GM23338 (cell line): ENCODE measurements around the gene TMEM219. TPM values are rescaled to one million over a fixed set of nuclear protein-coding genes. Genes with fewer than 3 reads are reported as not detected.

Experiments used
- ATAC-seq: fragments of 200-7000 bp; cut with Tn5 transposase; 3 replicates; pipeline ENCODE4 v1.9.1; 2020
- DNase-seq: peaks from one replicate; pipeline ENCODE4 v3.0.0-alpha.2; 2015; ENCODE audit warnings: low spot score
- H2AFZ ChIP-seq: fragments of 200-600 bp; sonication (generic); 2 replicates; pipeline ENCODE4 v1.8.0; 2016; ENCODE audit warnings: antibody characterized with exemption, mild to moderate bottlenecking, moderate library complexity
- H3F3A ChIP-seq: fragments of 200-600 bp; sonication (generic); replicated peaks from 2 replicates; pipeline ENCODE4 v1.8.0; 2017; ENCODE audit warnings: antibody characterized with exemption, mixed run types, low read depth
- H3K27ac ChIP-seq: fragments of 200-600 bp; sonication (generic); 2 replicates; pipeline ENCODE4 v1.6.1; 2016; ENCODE audit warnings: low read depth
- H3K27me3 ChIP-seq: fragments of 200-600 bp; sonication (generic); 2 replicates; pipeline ENCODE4 v1.8.0; 2016; ENCODE audit warnings: mild to moderate bottlenecking, mixed run types, moderate library complexity; ENCODE audit not compliant: insufficient read depth
- H3K36me3 ChIP-seq: fragments of 200-600 bp; sonication (generic); 2 replicates; pipeline ENCODE4 v1.8.0; 2016; ENCODE audit warnings: mild to moderate bottlenecking; ENCODE audit not compliant: insufficient read depth
- H3K4me1 ChIP-seq: fragments of 200-600 bp; sonication (generic); 2 replicates; pipeline ENCODE4 v1.8.0; 2016; ENCODE audit warnings: mild to moderate bottlenecking, moderate library complexity; ENCODE audit not compliant: insufficient read depth
- H3K4me2 ChIP-seq: fragments of 200-600 bp; sonication (generic); 2 replicates; pipeline ENCODE4 v1.7.1; 2017; ENCODE audit warnings: mixed run types
- H3K4me3 ChIP-seq: fragments of 200-600 bp; sonication (generic); 2 replicates; pipeline ENCODE4 v1.6.1; 2016; ENCODE audit warnings: mixed run types
- H3K79me2 ChIP-seq: fragments of 200-600 bp; sonication (generic); replicated peaks from 2 replicates; pipeline ENCODE4 v1.8.0; 2017; ENCODE audit warnings: mild to moderate bottlenecking; ENCODE audit not compliant: insufficient read depth
- H3K9me2 ChIP-seq: fragments of 200-600 bp; sonication (generic); 2 replicates; pipeline ENCODE4 v1.8.0; 2017; ENCODE audit not compliant: insufficient read depth
- H4K20me1 ChIP-seq: fragments of 200-600 bp; sonication (generic); replicated peaks from 2 replicates; pipeline ENCODE4 v1.8.0; 2017; ENCODE audit warnings: mild to moderate bottlenecking; ENCODE audit not compliant: insufficient read depth
- H3K27ac Mint-ChIP-seq: 2 replicates; pipeline ENCODE4 v1.8.0; 2020; ENCODE audit warnings: inconsistent platforms, mild to moderate bottlenecking, moderate library complexity, mixed read lengths
- H3K27me3 Mint-ChIP-seq: 3 replicates; pipeline ENCODE4 v1.8.0; 2022; ENCODE audit warnings: low read depth, mild to moderate bottlenecking, moderate library complexity, mixed read lengths, inconsistent platforms; ENCODE audit not compliant: insufficient read depth, poor library complexity
- H3K36me3 Mint-ChIP-seq: 3 replicates; pipeline ENCODE4 v1.8.0; 2021; ENCODE audit warnings: low read depth, mild to moderate bottlenecking, inconsistent platforms, moderate library complexity, mixed read lengths
- H3K4me1 Mint-ChIP-seq: 3 replicates; pipeline ENCODE4 v1.8.0; 2020; ENCODE audit warnings: mild to moderate bottlenecking, inconsistent platforms, mixed read lengths
- H3K4me3 Mint-ChIP-seq: 3 replicates; pipeline ENCODE4 v1.8.0; 2021; ENCODE audit warnings: moderate library complexity, mild to moderate bottlenecking, inconsistent platforms, mixed read lengths
- H3K9me3 Mint-ChIP-seq: 3 replicates; pipeline ENCODE4 v1.8.0; 2020; ENCODE audit warnings: moderate library complexity, mild to moderate bottlenecking, inconsistent platforms, mixed read lengths
- CREB1 ChIP-seq: fragments of 250-450 bp; sonication (Bioruptor Pico); IDR thresholded peaks from 2 replicates; pipeline ENCODE4 v1.5.0; 2020; ENCODE audit warnings: low read depth, mild to moderate bottlenecking, moderate library complexity
- EZH2 ChIP-seq: fragments of 200-600 bp; sonication (generic); IDR thresholded peaks from one replicate; pipeline ENCODE4 v1.8.0; 2017; ENCODE audit warnings: antibody characterized with exemption, mild to moderate bottlenecking, low read depth; ENCODE audit not compliant: unreplicated experiment
- EZH2phosphoT487 ChIP-seq: fragments of 200-600 bp; sonication (generic); IDR thresholded peaks from one replicate; pipeline ENCODE4 v1.8.1; 2018; ENCODE audit warnings: antibody characterized with exemption; ENCODE audit not compliant: unreplicated experiment
- JUNB ChIP-seq: IDR thresholded peaks from one replicate; pipeline ENCODE4 v1.6.1; 2016; ENCODE audit warnings: antibody characterized with exemption; ENCODE audit not compliant: unreplicated experiment
- NANOG ChIP-seq: IDR thresholded peaks from 2 replicates; pipeline ENCODE4 v1.6.1; 2016; ENCODE audit warnings: antibody characterized with exemption, borderline replicate concordance
- POLR2AphosphoS5 ChIP-seq: IDR thresholded peaks from 2 replicates; pipeline ENCODE4 v1.6.1; 2016; ENCODE audit warnings: antibody characterized with exemption, low read depth
- STAT1 ChIP-seq: IDR thresholded peaks from one replicate; pipeline ENCODE4 v1.6.1; 2016; ENCODE audit warnings: antibody characterized with exemption; ENCODE audit not compliant: unreplicated experiment
- ZNF114 ChIP-seq: fragments of 250-450 bp; sonication (Bioruptor Pico); IDR thresholded peaks from 2 replicates; pipeline ENCODE4 v1.5.0; 2020; ENCODE audit warnings: mild to moderate bottlenecking, moderate library complexity
- ZNF331 ChIP-seq: fragments of 250-450 bp; sonication (Bioruptor Pico); IDR thresholded peaks from 2 replicates; pipeline ENCODE4 v1.5.0; 2020; ENCODE audit warnings: low read depth, mild to moderate bottlenecking, moderate library complexity
- polyA plus RNA-seq: library from polyadenylated mRNA; unstranded; fragments of >200 nt; fragmentation: Nextera tagmentation; extraction: Ambion mirVana; gene quantifications from 2 replicates; pipeline ENCODE4 v1.2.1, GENCODE V29; 2016
- total RNA-seq: library from RNA; depleted of rRNA; stranded (reverse); fragments of >200 nt; shearing (Covaris generic); gene quantifications from 2 replicates; pipeline ENCODE4 v1.2.3, GENCODE V29; 2014
- TF ChIP-seq, protein P1 (sequence below): IDR thresholded peaks from one replicate; pipeline ENCODE4 v1.6.1; 2018; ENCODE audit warnings: antibody characterized with exemption; ENCODE audit not compliant: unreplicated experiment
- TF ChIP-seq, protein P2 (sequence below): IDR thresholded peaks from 2 replicates; pipeline ENCODE4 v1.6.1; 2016; ENCODE audit warnings: antibody characterized with exemption
- TF ChIP-seq, protein P3 (sequence below): fragments of 250-450 bp; sonication (Bioruptor Pico); IDR thresholded peaks from 2 replicates; pipeline ENCODE4 v1.5.0; 2020; ENCODE audit warnings: mild to moderate bottlenecking, moderate library complexity
- TF ChIP-seq, protein P4 (sequence below), 2 experiments: fragments of 200-600 bp in 1 of 2; sonication (generic) in 1 of 2; conservative IDR thresholded peaks; 2 replicates each; pipeline versions ENCODE4 v1.5.1 to v1.6.1; 2016 to 2017; ENCODE audit warnings: antibody characterized with exemption in 2 of 2, low read depth in 2 of 2, mild to moderate bottlenecking in 2 of 2, moderate library complexity in 1 of 2

The TMEM219 gene
- total and polyA plus RNA-seq, 2 experiments from 2014 or later, result 50.0 to 82.3 TPM

DNA sequence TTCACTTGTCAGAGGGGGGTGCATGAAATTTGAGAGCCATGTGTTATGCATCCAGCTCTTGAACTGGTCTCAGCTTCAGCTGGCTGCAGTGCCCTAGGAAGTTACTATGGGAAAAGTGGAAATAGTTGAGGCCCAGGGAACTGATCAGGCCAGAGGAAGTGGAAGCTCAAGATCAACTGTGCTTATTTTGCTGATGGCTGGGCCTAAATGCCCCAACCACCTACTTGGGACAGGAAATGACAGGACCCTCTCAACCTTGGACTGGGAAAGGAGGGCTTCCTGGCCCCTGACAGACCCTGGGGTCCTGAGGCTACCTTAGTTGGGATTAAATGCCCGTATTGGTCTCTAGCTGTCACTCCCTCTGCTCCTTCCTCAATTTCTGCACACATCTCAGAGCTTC, 10.6 kb downstream of the TMEM219 start:
- Mint-ChIP-seq H3K9me3 (peaks cover 21% of the 10 kb centered on the region), H3K4me3 (no peak overlapping the region), H3K27ac (no peak overlapping the region), H3K36me3 (peaks cover 41% of the 10 kb centered on the region), H3K4me1 (peaks cover 29% of the 10 kb centered on the region), H3K27me3 (peaks cover 18% of the 10 kb centered on the region)
- Histone ChIP-seq H4K20me1 (peaks cover 16% of the 10 kb centered on the region), H3K36me3 (peaks cover 14% of the 10 kb centered on the region), H3K4me2 (no peak overlapping the region), H2AFZ (no peak overlapping the region), H3K27ac (no peak overlapping the region), H3K27me3 (peaks cover 16% of the 10 kb centered on the region), H3K4me1 (peaks cover 27% of the 10 kb centered on the region), H3K9me2 (peaks cover 4% of the 10 kb centered on the region; the same call in 1 of the 2 replicates), H3K79me2 (peaks cover 35% of the 10 kb centered on the region), H3K4me3 (no peak overlapping the region), H3F3A (peaks cover 23% of the 10 kb centered on the region; the same call in 1 of the 2 replicates)
- TF ChIP-seq EZH2 (no peak), EZH2phosphoT487 (no peak), ZNF114 (CRISPR knock-in tag) (no peak), POLR2AphosphoS5 (no peak), STAT1 (no peak), CREB1 (CRISPR knock-in tag) (no peak), ZNF331 (CRISPR knock-in tag) (no peak), NANOG (no peak), JUNB (no peak)
- TF ChIP-seq, protein P1, sequence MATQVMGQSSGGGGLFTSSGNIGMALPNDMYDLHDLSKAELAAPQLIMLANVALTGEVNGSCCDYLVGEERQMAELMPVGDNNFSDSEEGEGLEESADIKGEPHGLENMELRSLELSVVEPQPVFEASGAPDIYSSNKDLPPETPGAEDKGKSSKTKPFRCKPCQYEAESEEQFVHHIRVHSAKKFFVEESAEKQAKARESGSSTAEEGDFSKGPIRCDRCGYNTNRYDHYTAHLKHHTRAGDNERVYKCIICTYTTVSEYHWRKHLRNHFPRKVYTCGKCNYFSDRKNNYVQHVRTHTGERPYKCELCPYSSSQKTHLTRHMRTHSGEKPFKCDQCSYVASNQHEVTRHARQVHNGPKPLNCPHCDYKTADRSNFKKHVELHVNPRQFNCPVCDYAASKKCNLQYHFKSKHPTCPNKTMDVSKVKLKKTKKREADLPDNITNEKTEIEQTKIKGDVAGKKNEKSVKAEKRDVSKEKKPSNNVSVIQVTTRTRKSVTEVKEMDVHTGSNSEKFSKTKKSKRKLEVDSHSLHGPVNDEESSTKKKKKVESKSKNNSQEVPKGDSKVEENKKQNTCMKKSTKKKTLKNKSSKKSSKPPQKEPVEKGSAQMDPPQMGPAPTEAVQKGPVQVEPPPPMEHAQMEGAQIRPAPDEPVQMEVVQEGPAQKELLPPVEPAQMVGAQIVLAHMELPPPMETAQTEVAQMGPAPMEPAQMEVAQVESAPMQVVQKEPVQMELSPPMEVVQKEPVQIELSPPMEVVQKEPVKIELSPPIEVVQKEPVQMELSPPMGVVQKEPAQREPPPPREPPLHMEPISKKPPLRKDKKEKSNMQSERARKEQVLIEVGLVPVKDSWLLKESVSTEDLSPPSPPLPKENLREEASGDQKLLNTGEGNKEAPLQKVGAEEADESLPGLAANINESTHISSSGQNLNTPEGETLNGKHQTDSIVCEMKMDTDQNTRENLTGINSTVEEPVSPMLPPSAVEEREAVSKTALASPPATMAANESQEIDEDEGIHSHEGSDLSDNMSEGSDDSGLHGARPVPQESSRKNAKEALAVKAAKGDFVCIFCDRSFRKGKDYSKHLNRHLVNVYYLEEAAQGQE, result no peak
- TF ChIP-seq, protein P2, sequence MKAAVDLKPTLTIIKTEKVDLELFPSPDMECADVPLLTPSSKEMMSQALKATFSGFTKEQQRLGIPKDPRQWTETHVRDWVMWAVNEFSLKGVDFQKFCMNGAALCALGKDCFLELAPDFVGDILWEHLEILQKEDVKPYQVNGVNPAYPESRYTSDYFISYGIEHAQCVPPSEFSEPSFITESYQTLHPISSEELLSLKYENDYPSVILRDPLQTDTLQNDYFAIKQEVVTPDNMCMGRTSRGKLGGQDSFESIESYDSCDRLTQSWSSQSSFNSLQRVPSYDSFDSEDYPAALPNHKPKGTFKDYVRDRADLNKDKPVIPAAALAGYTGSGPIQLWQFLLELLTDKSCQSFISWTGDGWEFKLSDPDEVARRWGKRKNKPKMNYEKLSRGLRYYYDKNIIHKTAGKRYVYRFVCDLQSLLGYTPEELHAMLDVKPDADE, result no peak
- TF ChIP-seq, protein P3, sequence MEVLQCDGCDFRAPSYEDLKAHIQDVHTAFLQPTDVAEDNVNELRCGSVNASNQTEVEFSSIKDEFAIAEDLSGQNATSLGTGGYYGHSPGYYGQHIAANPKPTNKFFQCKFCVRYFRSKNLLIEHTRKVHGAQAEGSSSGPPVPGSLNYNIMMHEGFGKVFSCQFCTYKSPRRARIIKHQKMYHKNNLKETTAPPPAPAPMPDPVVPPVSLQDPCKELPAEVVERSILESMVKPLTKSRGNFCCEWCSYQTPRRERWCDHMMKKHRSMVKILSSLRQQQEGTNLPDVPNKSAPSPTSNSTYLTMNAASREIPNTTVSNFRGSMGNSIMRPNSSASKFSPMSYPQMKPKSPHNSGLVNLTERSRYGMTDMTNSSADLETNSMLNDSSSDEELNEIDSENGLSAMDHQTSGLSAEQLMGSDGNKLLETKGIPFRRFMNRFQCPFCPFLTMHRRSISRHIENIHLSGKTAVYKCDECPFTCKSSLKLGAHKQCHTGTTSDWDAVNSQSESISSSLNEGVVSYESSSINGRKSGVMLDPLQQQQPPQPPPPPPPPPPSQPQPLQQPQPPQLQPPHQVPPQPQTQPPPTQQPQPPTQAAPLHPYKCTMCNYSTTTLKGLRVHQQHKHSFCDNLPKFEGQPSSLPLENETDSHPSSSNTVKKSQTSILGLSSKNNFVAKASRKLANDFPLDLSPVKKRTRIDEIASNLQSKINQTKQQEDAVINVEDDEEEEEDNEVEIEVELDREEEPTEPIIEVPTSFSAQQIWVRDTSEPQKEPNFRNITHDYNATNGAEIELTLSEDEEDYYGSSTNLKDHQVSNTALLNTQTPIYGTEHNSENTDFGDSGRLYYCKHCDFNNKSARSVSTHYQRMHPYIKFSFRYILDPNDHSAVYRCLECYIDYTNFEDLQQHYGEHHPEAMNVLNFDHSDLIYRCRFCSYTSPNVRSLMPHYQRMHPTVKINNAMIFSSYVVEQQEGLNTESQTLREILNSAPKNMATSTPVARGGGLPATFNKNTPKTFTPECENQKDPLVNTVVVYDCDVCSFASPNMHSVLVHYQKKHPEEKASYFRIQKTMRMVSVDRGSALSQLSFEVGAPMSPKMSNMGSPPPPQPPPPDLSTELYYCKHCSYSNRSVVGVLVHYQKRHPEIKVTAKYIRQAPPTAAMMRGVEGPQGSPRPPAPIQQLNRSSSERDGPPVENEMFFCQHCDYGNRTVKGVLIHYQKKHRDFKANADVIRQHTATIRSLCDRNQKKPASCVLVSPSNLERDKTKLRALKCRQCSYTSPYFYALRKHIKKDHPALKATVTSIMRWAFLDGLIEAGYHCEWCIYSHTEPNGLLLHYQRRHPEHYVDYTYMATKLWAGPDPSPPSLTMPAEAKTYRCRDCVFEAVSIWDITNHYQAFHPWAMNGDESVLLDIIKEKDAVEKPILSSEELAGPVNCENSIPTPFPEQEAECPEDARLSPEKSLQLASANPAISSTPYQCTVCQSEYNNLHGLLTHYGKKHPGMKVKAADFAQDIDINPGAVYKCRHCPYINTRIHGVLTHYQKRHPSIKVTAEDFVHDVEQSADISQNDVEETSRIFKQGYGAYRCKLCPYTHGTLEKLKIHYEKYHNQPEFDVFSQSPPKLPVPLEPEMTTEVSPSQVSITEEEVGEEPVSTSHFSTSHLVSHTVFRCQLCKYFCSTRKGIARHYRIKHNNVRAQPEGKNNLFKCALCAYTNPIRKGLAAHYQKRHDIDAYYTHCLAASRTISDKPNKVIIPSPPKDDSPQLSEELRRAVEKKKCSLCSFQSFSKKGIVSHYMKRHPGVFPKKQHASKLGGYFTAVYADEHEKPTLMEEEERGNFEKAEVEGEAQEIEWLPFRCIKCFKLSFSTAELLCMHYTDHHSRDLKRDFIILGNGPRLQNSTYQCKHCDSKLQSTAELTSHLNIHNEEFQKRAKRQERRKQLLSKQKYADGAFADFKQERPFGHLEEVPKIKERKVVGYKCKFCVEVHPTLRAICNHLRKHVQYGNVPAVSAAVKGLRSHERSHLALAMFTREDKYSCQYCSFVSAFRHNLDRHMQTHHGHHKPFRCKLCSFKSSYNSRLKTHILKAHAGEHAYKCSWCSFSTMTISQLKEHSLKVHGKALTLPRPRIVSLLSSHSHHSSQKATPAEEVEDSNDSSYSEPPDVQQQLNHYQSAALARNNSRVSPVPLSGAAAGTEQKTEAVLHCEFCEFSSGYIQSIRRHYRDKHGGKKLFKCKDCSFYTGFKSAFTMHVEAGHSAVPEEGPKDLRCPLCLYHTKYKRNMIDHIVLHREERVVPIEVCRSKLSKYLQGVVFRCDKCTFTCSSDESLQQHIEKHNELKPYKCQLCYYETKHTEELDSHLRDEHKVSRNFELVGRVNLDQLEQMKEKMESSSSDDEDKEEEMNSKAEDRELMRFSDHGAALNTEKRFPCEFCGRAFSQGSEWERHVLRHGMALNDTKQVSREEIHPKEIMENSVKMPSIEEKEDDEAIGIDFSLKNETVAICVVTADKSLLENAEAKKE (CRISPR knock-in tag), result no peak
- TF ChIP-seq, protein P4, sequence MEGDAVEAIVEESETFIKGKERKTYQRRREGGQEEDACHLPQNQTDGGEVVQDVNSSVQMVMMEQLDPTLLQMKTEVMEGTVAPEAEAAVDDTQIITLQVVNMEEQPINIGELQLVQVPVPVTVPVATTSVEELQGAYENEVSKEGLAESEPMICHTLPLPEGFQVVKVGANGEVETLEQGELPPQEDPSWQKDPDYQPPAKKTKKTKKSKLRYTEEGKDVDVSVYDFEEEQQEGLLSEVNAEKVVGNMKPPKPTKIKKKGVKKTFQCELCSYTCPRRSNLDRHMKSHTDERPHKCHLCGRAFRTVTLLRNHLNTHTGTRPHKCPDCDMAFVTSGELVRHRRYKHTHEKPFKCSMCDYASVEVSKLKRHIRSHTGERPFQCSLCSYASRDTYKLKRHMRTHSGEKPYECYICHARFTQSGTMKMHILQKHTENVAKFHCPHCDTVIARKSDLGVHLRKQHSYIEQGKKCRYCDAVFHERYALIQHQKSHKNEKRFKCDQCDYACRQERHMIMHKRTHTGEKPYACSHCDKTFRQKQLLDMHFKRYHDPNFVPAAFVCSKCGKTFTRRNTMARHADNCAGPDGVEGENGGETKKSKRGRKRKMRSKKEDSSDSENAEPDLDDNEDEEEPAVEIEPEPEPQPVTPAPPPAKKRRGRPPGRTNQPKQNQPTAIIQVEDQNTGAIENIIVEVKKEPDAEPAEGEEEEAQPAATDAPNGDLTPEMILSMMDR (conservative IDR thresholded peaks at IDR 0.05; ENCODE audit: low read depth in 2 of 2), result no peak
- DNase-seq (no peak), ATAC-seq (no peak)
